H1 (cell line): ENCODE results near the gene SPOP. TPM values are rescaled to one million over a fixed set of nuclear protein-coding genes. Genes with fewer than 3 reads are reported as not detected.

Source experiments
- CTBP2 ChIP-seq: IDR thresholded peaks from 2 replicates; pipeline ENCODE4 v1.7.0; 2011; ENCODE audit warnings: borderline replicate concordance, mild to moderate bottlenecking, moderate library complexity, mixed read lengths, low read length; ENCODE audit not compliant: insufficient read depth, insufficient read length
- polyA plus RNA-seq, 7 experiments: library from polyadenylated mRNA; depleted of rRNA in 3 of 7; stranded (reverse) in 5 of 7; unstranded in 2 of 7; fragments of >200 nt in 5 of 7; fragments of 200-250 nt in 2 of 7; gene quantifications; 1 replicate in 5 of 7; 2 replicates in 1 of 7; 4 replicates in 1 of 7; pipeline versions ENCODE4 v1.2.1 to v1.2.3, GENCODE V29; 2011 to 2013; ENCODE audit warnings: missing spikeins in 2 of 7, mixed read lengths in 2 of 7
- total RNA-seq: library from RNA; stranded (reverse); fragmentation: NEBNext Ultra II Directional; extraction: Animal tissue kit (Norgen Biotek cat#: 25700); gene quantifications from 2 replicates; pipeline ENCODE4 v1.2.1, GENCODE V29; 2021
- TF ChIP-seq, protein P1 (sequence below): fragments of 300-600 bp; sonication (generic); IDR thresholded peaks from 2 replicates; pipeline ENCODE4 v1.7.1; 2012; ENCODE audit warnings: low read length, moderate library complexity, mild to moderate bottlenecking, inconsistent platforms; ENCODE audit not compliant: insufficient replicate concordance

Gene SPOP
- total and polyA plus RNA-seq, 2 of the 8 experiments (the other 6 are each of a cell fraction or from before 2014, with no cell fraction given) = 13.3 to 25.6 TPM

DNA sequence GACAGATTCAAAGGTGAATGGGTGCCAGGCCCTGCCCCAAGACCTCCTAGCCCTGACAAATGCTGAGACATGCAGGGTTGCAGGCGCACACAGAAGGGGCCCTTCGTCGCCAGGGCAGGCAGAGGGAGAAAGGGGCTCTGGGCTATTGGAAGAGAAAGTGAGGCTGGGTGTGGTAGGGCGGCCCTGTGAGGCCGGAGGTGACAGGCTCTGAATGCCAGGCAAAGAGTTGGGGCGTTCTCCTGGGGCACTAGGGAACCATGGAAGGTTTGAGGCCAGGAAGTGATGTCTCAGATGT lies 128.6 kb downstream of the SPOP start (continued):
- TF ChIP-seq, protein P1, sequence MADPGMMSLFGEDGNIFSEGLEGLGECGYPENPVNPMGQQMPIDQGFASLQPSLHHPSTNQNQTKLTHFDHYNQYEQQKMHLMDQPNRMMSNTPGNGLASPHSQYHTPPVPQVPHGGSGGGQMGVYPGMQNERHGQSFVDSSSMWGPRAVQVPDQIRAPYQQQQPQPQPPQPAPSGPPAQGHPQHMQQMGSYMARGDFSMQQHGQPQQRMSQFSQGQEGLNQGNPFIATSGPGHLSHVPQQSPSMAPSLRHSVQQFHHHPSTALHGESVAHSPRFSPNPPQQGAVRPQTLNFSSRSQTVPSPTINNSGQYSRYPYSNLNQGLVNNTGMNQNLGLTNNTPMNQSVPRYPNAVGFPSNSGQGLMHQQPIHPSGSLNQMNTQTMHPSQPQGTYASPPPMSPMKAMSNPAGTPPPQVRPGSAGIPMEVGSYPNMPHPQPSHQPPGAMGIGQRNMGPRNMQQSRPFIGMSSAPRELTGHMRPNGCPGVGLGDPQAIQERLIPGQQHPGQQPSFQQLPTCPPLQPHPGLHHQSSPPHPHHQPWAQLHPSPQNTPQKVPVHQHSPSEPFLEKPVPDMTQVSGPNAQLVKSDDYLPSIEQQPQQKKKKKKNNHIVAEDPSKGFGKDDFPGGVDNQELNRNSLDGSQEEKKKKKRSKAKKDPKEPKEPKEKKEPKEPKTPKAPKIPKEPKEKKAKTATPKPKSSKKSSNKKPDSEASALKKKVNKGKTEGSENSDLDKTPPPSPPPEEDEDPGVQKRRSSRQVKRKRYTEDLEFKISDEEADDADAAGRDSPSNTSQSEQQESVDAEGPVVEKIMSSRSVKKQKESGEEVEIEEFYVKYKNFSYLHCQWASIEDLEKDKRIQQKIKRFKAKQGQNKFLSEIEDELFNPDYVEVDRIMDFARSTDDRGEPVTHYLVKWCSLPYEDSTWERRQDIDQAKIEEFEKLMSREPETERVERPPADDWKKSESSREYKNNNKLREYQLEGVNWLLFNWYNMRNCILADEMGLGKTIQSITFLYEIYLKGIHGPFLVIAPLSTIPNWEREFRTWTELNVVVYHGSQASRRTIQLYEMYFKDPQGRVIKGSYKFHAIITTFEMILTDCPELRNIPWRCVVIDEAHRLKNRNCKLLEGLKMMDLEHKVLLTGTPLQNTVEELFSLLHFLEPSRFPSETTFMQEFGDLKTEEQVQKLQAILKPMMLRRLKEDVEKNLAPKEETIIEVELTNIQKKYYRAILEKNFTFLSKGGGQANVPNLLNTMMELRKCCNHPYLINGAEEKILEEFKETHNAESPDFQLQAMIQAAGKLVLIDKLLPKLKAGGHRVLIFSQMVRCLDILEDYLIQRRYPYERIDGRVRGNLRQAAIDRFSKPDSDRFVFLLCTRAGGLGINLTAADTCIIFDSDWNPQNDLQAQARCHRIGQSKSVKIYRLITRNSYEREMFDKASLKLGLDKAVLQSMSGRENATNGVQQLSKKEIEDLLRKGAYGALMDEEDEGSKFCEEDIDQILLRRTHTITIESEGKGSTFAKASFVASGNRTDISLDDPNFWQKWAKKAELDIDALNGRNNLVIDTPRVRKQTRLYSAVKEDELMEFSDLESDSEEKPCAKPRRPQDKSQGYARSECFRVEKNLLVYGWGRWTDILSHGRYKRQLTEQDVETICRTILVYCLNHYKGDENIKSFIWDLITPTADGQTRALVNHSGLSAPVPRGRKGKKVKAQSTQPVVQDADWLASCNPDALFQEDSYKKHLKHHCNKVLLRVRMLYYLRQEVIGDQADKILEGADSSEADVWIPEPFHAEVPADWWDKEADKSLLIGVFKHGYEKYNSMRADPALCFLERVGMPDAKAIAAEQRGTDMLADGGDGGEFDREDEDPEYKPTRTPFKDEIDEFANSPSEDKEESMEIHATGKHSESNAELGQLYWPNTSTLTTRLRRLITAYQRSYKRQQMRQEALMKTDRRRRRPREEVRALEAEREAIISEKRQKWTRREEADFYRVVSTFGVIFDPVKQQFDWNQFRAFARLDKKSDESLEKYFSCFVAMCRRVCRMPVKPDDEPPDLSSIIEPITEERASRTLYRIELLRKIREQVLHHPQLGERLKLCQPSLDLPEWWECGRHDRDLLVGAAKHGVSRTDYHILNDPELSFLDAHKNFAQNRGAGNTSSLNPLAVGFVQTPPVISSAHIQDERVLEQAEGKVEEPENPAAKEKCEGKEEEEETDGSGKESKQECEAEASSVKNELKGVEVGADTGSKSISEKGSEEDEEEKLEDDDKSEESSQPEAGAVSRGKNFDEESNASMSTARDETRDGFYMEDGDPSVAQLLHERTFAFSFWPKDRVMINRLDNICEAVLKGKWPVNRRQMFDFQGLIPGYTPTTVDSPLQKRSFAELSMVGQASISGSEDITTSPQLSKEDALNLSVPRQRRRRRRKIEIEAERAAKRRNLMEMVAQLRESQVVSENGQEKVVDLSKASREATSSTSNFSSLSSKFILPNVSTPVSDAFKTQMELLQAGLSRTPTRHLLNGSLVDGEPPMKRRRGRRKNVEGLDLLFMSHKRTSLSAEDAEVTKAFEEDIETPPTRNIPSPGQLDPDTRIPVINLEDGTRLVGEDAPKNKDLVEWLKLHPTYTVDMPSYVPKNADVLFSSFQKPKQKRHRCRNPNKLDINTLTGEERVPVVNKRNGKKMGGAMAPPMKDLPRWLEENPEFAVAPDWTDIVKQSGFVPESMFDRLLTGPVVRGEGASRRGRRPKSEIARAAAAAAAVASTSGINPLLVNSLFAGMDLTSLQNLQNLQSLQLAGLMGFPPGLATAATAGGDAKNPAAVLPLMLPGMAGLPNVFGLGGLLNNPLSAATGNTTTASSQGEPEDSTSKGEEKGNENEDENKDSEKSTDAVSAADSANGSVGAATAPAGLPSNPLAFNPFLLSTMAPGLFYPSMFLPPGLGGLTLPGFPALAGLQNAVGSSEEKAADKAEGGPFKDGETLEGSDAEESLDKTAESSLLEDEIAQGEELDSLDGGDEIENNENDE = no peak
- no peak for TF ChIP-seq CTBP2
